ENCODE measurements around the gene CDH8. TPM values are rescaled to one million over a fixed set of nuclear protein-coding genes. Genes with fewer than 3 reads are reported as not detected.

The CDH8 gene
- total RNA-seq, 1 experiment from 2014 or later, result not detected

GRCh38 chr16:61653544-61653943, 382.7 kb downstream of the CDH8 start:
- Histone ChIP-seq H3K36me3 (ENCODE audit: low read depth) (no peaks in the 10 kb centered on the region), H4K20me1 (ENCODE audit: insufficient read depth) (no peaks in the 10 kb centered on the region), H3K27me3 (ENCODE audit: insufficient read depth, low read depth) (peaks cover 7% of the 10 kb centered on the region; the same call in 1 of the 2 replicates), H3K4me1 (replicated peaks; ENCODE audit: insufficient read depth) (no peaks in the 10 kb centered on the region), H3F3A (ENCODE audit: insufficient read depth, low read depth) (no peaks in the 10 kb centered on the region), H3K9me2 (ENCODE audit: insufficient read depth) (no peaks in the 10 kb centered on the region), H3K27ac (no peak overlapping the region), H3K4me2 (no peak overlapping the region), H2AFZ (no peak overlapping the region), H3K9me3 (ENCODE audit: insufficient read depth, low read depth) (no peaks in the 10 kb centered on the region), H3K79me2 (ENCODE audit: low read depth) (no peaks in the 10 kb centered on the region), H3K4me3 (no peak overlapping the region)
- no peak for DNase-seq
- intact Hi-C loops (cut with micrococcal nuclease; ENCODE audit: unreplicated experiment), result no loop called here
- ChIA-PET POLR2A (ENCODE audit: unreplicated experiment) (no interaction called here), CTCF (no interaction called here)
- TF ChIP-seq EZH2 (IDR thresholded peaks at IDR 0.05; ENCODE audit: low read depth) (no peak), CTCF (conservative IDR thresholded peaks at IDR 0.05) (no peak)
- BruUV-seq (replicated peaks), result no TSS peak

GRCh38 chr16:61645561-61645960, 390.7 kb downstream of the CDH8 start:
- H3K27ac ChIP-seq, result no peak overlapping the region
- no peak overlapping the region for H2AFZ ChIP-seq
- H3K4me1 ChIP-seq (replicated peaks; ENCODE audit: insufficient read depth), result no peaks in the 10 kb centered on the region
- intact Hi-C loops (cut with micrococcal nuclease; ENCODE audit: unreplicated experiment), result no loop called here
- H3K79me2 ChIP-seq (ENCODE audit: low read depth), result no peaks in the 10 kb centered on the region
- H4K20me1 ChIP-seq (ENCODE audit: insufficient read depth), result no peaks in the 10 kb centered on the region
- H3K9me2 ChIP-seq (ENCODE audit: insufficient read depth), result no peaks in the 10 kb centered on the region; the same call in 1 of the 2 replicates
- no peak for DNase-seq
- POLR2A ChIA-PET (ENCODE audit: unreplicated experiment), result no interaction called here
- BruUV-seq (replicated peaks), result no TSS peak
- H3K36me3 ChIP-seq (ENCODE audit: low read depth), result no peaks in the 10 kb centered on the region
- H3K27me3 ChIP-seq (ENCODE audit: insufficient read depth, low read depth), result no peaks in the 10 kb centered on the region
- H3F3A ChIP-seq (ENCODE audit: insufficient read depth, low read depth), result no peaks in the 10 kb centered on the region
- TF ChIP-seq EZH2 (IDR thresholded peaks at IDR 0.05; ENCODE audit: low read depth), result no peak
- no peak for TF ChIP-seq CTCF (conservative IDR thresholded peaks at IDR 0.05)
- CTCF ChIA-PET, result no interaction called here
- H3K4me3 ChIP-seq, result no peak overlapping the region
- no peaks in the 10 kb centered on the region for H3K9me3 ChIP-seq (ENCODE audit: insufficient read depth, low read depth)
- H3K4me2 ChIP-seq, result no peak overlapping the region

GRCh38 chr16:61644736-61645135, 391.5 kb downstream of the CDH8 start:
- Histone ChIP-seq H3K36me3 (ENCODE audit: low read depth) (no peaks in the 10 kb centered on the region), H3K27ac (no peak overlapping the region), H4K20me1 (ENCODE audit: insufficient read depth) (no peaks in the 10 kb centered on the region), H3K79me2 (ENCODE audit: low read depth) (no peaks in the 10 kb centered on the region), H3K9me3 (ENCODE audit: insufficient read depth, low read depth) (no peaks in the 10 kb centered on the region), H2AFZ (no peak overlapping the region), H3K4me2 (no peak overlapping the region), H3K9me2 (ENCODE audit: insufficient read depth) (no peaks in the 10 kb centered on the region; the same call in 1 of the 2 replicates), H3F3A (ENCODE audit: insufficient read depth, low read depth) (no peaks in the 10 kb centered on the region), H3K27me3 (ENCODE audit: insufficient read depth, low read depth) (no peaks in the 10 kb centered on the region), H3K4me3 (no peak overlapping the region), H3K4me1 (replicated peaks; ENCODE audit: insufficient read depth) (no peaks in the 10 kb centered on the region)
- BruUV-seq (replicated peaks), result no TSS peak
- ChIA-PET CTCF (no interaction called here), POLR2A (ENCODE audit: unreplicated experiment) (no interaction called here)
- TF ChIP-seq CTCF (conservative IDR thresholded peaks at IDR 0.05), result no peak
- TF ChIP-seq EZH2 (IDR thresholded peaks at IDR 0.05; ENCODE audit: low read depth), result no peak
- DNase-seq, result no peak
- intact Hi-C loops (cut with micrococcal nuclease; ENCODE audit: unreplicated experiment), result no loop called here
